ENCODE data around the gene LCAT. TPM values are rescaled to one million over a fixed set of nuclear protein-coding genes. Genes with fewer than 3 reads are reported as not detected.

The LCAT gene
- total and polyA plus RNA-seq, 3 experiments from 2014 or later: 0.74 to 12.8 (median 12.7) TPM

GRCh38 chr16:67902831-67903230 lies 41.1 kb downstream of the LCAT start:
- no peaks in the 10 kb centered on the region for H3K27me3 ChIP-seq (ENCODE audit: insufficient read depth, low read length, poor library complexity, severe bottlenecking)
- Mint-ChIP-seq H3K4me1 (peaks cover 7 to 26% (median 15%) of the 10 kb centered on the region in 3 donors), H3K27ac (peak overlapping the region in 1 of 8 donors; percentile 43), H3K36me3 (peaks cover 0 to 35% (median 5%) of the 10 kb centered on the region in 3 donors), H3K4me3 (no peak overlapping the region), H3K9me3 (no peaks in the 10 kb centered on the region), H3K27me3 (no peaks in the 10 kb centered on the region)
- ChIA-PET CTCF (interaction anchor here (1.0 kb wide), 1 partner anchor 19 kb away, joined by 3 read pairs; no protein-coding TSS in a partner anchor), POLR2A (no interaction called here)
- H3K27ac ChIP-seq (ENCODE audit: low read depth, low read length): no peak overlapping the region
- H3K4me1 ChIP-seq (ENCODE audit: insufficient read depth, low read length): no peaks in the 10 kb centered on the region
- DNase-seq: no peak
- H3K4me3 ChIP-seq (ENCODE audit: low read length): no peak overlapping the region
- H3K36me3 ChIP-seq (ENCODE audit: insufficient read depth, low read length): peaks cover 9% of the 10 kb centered on the region
- no peaks in the 10 kb centered on the region for H3K9me3 ChIP-seq (ENCODE audit: low read length)

- CTCF ChIA-PET: interaction anchor here (1.0 kb wide), 1 partner anchor 18 kb away, joined by 3 read pairs; no protein-coding TSS in a partner anchor
- no peaks in the 10 kb centered on the region for H3K27me3 Mint-ChIP-seq
Measured at GRCh38 chr16:67901734-67902133, 42.2 kb downstream of the LCAT start.

DNA sequence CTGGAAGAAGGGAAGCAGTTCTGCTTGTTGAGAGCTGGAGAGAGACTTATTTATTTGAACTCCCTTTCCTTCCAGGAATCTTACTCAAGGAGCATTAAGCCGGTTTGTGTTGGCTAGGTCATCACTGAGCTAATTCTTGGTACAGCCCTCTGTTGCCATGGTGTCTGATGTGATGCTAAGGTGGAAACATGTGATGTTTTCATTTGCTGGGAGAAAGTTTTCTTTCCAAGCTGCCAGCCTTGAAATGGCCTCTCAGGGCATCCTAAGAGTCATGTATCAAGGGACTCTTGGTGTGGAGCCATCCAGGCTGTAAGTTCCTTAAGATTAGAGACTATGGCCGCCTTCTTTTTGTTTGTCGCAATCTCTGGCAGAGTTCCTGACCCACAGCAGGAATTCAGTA lies 46.7 kb downstream of the LCAT start:
- no peak overlapping the region for H3K4me3 ChIP-seq (ENCODE audit: low read length)
- DNase-seq: no peak
- H3K9me3 Mint-ChIP-seq: no peaks in the 10 kb centered on the region
- peaks cover 35 to 68% (median 49%) of the 10 kb centered on the region in 3 donors for H3K4me1 Mint-ChIP-seq
- H3K27ac Mint-ChIP-seq: peak overlapping the region in 2 of 8 donors; percentile 24 to 79
- no peaks in the 10 kb centered on the region for H3K27me3 Mint-ChIP-seq
- CTCF ChIA-PET: interaction anchor here (1.2 to 1.8 kb wide), 4 partner anchors 13 to 81 kb away, joined by 3 to 6 read pairs (median 4); no protein-coding TSS in a partner anchor
- H3K36me3 ChIP-seq (ENCODE audit: insufficient read depth, low read length): peaks cover 9% of the 10 kb centered on the region
- no peak overlapping the region for H3K27ac ChIP-seq (ENCODE audit: low read depth, low read length)
- H3K36me3 Mint-ChIP-seq: peaks cover 0 to 20% (median 0%) of the 10 kb centered on the region in 3 donors
- POLR2A ChIA-PET: no interaction called here
- H3K9me3 ChIP-seq (ENCODE audit: low read length): no peaks in the 10 kb centered on the region
- H3K4me1 ChIP-seq (ENCODE audit: insufficient read depth, low read length): peaks cover 20% of the 10 kb centered on the region
- H3K4me3 Mint-ChIP-seq: peak overlapping the region in 1 of 7 donors; percentile 35
- no peaks in the 10 kb centered on the region for H3K27me3 ChIP-seq (ENCODE audit: insufficient read depth, low read length, poor library complexity, severe bottlenecking)

More at GRCh38 chr16:67901734-67902133, 42.2 kb downstream of the LCAT start:
- Mint-ChIP-seq H3K9me3 (no peaks in the 10 kb centered on the region), H3K4me3 (no peak overlapping the region), H3K36me3 (peaks cover 0 to 32% (median 3%) of the 10 kb centered on the region in 3 donors), H3K4me1 (peaks cover 14 to 33% (median 21%) of the 10 kb centered on the region in 3 donors), H3K27ac (peak overlapping the region in 1 of 8 donors; percentile 70)
- DNase-seq: no peak
- Histone ChIP-seq H3K27ac (ENCODE audit: low read depth, low read length) (no peak overlapping the region), H3K4me3 (ENCODE audit: low read length) (no peak overlapping the region), H3K27me3 (ENCODE audit: insufficient read depth, low read length, poor library complexity, severe bottlenecking) (no peaks in the 10 kb centered on the region), H3K9me3 (ENCODE audit: low read length) (no peaks in the 10 kb centered on the region), H3K4me1 (ENCODE audit: insufficient read depth, low read length) (peaks cover 5% of the 10 kb centered on the region), H3K36me3 (ENCODE audit: insufficient read depth, low read length) (peaks cover 9% of the 10 kb centered on the region)
- POLR2A ChIA-PET: no interaction called here

GRCh38 chr16:67893743-67894399 lies 50.0 kb downstream of the LCAT start:
- DNase-seq: no peak
- POLR2A ChIA-PET: interaction anchor here (0.7 kb wide), 1 partner anchor 42 kb away, joined by 4 read pairs; no protein-coding TSS in a partner anchor
- H3K27me3 Mint-ChIP-seq: no peaks in the 10 kb centered on the region

GRCh38 chr16:67892899-67893742 lies 50.8 kb downstream of the LCAT start, which contains the start of gene PSKH1:
Gene PSKH1, plus strand, starts transcription at chr16:67893254. Its CDS starts 15,496 bp downstream, at chr16:67908750.
- H3K27ac Mint-ChIP-seq: peak within 1 kb of the TSS; percentile 96 to 99 (median 98)
- H3K4me1 Mint-ChIP-seq: peaks cover 28 to 47% (median 38%) of the 10 kb centered on the region in 3 donors
- H3K9me3 Mint-ChIP-seq: no peaks in the 10 kb centered on the region
- no peaks in the 10 kb centered on the region for H3K9me3 ChIP-seq (ENCODE audit: low read length)
- CTCF ChIA-PET: interaction anchor here (1.0 to 3.3 kb wide), 5 partner anchors 9 to 76 kb away, joined by 3 to 12 read pairs (median 4); partner anchors contain the start of gene NRN1L
- peak within 1 kb of the TSS; percentile 87 to 100 (median 94) for H3K4me3 Mint-ChIP-seq
- peaks cover 0 to 5% (median 0%) of the 10 kb centered on the region in 3 donors for H3K36me3 Mint-ChIP-seq
- no peaks in the 10 kb centered on the region for H3K27me3 ChIP-seq (ENCODE audit: insufficient read depth, low read length, poor library complexity, severe bottlenecking)
- POLR2A ChIA-PET: interaction anchor here (0.5 to 0.7 kb wide), 4 partner anchors 21 to 74 kb away, joined by 3 to 4 read pairs (median 4); no protein-coding TSS in a partner anchor
- H3K27me3 Mint-ChIP-seq: no peaks in the 10 kb centered on the region
- H3K4me3 ChIP-seq (ENCODE audit: low read length): peak within 1 kb of the TSS; percentile 92
- H3K27ac ChIP-seq (ENCODE audit: low read depth, low read length): peak within 1 kb of the TSS; percentile 91
- peak; percentile 85 to 94 (median 93) for DNase-seq
- peaks cover 20% of the 10 kb centered on the region for H3K4me1 ChIP-seq (ENCODE audit: insufficient read depth, low read length)
- no peaks in the 10 kb centered on the region for H3K36me3 ChIP-seq (ENCODE audit: insufficient read depth, low read length)

More at GRCh38 chr16:67893743-67894399, 50.0 kb downstream of the LCAT start:
- Histone ChIP-seq H3K36me3 (ENCODE audit: insufficient read depth, low read length) (no peaks in the 10 kb centered on the region), H3K9me3 (ENCODE audit: low read length) (no peaks in the 10 kb centered on the region), H3K27me3 (ENCODE audit: insufficient read depth, low read length, poor library complexity, severe bottlenecking) (no peaks in the 10 kb centered on the region), H3K27ac (ENCODE audit: low read depth, low read length) (peak overlapping the region; percentile 91), H3K4me3 (ENCODE audit: low read length) (peak overlapping the region; percentile 92), H3K4me1 (ENCODE audit: insufficient read depth, low read length) (peaks cover 20% of the 10 kb centered on the region)
- peak overlapping the region; percentile 87 to 100 (median 94) for H3K4me3 Mint-ChIP-seq
- no peaks in the 10 kb centered on the region for H3K9me3 Mint-ChIP-seq
- H3K4me1 Mint-ChIP-seq: peaks cover 28 to 54% (median 40%) of the 10 kb centered on the region in 3 donors
- H3K27ac Mint-ChIP-seq: peak overlapping the region; percentile 96 to 99 (median 98)
- CTCF ChIA-PET: interaction anchor here (1.0 to 3.0 kb wide), 4 partner anchors 10 to 77 kb away, joined by 3 to 12 read pairs (median 4); partner anchors contain the start of gene NRN1L
- H3K36me3 Mint-ChIP-seq: peaks cover 0 to 6% (median 0%) of the 10 kb centered on the region in 3 donors

DNA sequence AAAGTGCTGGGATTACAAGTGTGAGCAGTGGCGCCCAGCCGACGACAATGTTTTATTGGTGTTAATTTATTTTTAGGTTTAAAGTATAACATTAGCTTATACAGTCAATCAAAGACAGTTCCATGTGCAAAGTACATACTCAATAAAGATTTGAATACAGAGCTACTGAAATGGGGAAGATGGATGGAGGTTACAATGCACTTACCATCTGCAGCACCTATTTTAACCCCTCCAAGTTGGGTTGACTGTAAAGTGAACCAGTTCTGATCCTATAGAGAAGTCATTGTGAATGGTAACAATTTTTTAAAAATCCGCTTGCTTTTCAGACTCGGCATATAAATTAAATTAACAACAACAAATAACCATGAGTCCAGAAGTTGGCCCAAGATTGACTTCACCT lies 51.5 kb downstream of the LCAT start:
- Histone ChIP-seq H3K4me3 (ENCODE audit: low read length) (peak overlapping the region; percentile 61), H3K27ac (ENCODE audit: low read depth, low read length) (peak overlapping the region; percentile 66), H3K27me3 (ENCODE audit: insufficient read depth, low read length, poor library complexity, severe bottlenecking) (no peaks in the 10 kb centered on the region), H3K36me3 (ENCODE audit: insufficient read depth, low read length) (no peaks in the 10 kb centered on the region), H3K9me3 (ENCODE audit: low read length) (no peaks in the 10 kb centered on the region), H3K4me1 (ENCODE audit: insufficient read depth, low read length) (peaks cover 20% of the 10 kb centered on the region)
- H3K27ac Mint-ChIP-seq: peak overlapping the region; percentile 85 to 97 (median 92)
- peak overlapping the region; percentile 65 to 94 (median 87) for H3K4me3 Mint-ChIP-seq
- H3K4me1 Mint-ChIP-seq: peaks cover 27 to 44% (median 35%) of the 10 kb centered on the region in 3 donors
- no peaks in the 10 kb centered on the region for H3K9me3 Mint-ChIP-seq
- ChIA-PET POLR2A (interaction anchor here (0.5 to 0.7 kb wide), 4 partner anchors 21 to 74 kb away, joined by 3 to 9 read pairs (median 4); no protein-coding TSS in a partner anchor), CTCF (interaction anchor here (0.7 to 3.3 kb wide), 3 partner anchors 9 to 68 kb away, joined by 3 to 12 read pairs (median 10); partner anchors contain the start of gene NRN1L)
- H3K36me3 Mint-ChIP-seq: peaks cover 0 to 5% (median 0%) of the 10 kb centered on the region in 3 donors
- no peaks in the 10 kb centered on the region for H3K27me3 Mint-ChIP-seq
- no peak for DNase-seq

All from CD8-positive, alpha-beta memory T cell (primary cell).